GM12874 (cell line): ENCODE data around the gene TRAF3IP1.

Experiments used
- TF ChIP-seq, protein P1 (sequence below): IDR thresholded peaks from 2 replicates; pipeline ENCODE4 v1.5.1; 2011; ENCODE audit warnings: low read depth, mild to moderate bottlenecking, control low read depth, low read length, moderate library complexity; ENCODE audit not compliant: insufficient read depth

Gene TRAF3IP1

DNA sequence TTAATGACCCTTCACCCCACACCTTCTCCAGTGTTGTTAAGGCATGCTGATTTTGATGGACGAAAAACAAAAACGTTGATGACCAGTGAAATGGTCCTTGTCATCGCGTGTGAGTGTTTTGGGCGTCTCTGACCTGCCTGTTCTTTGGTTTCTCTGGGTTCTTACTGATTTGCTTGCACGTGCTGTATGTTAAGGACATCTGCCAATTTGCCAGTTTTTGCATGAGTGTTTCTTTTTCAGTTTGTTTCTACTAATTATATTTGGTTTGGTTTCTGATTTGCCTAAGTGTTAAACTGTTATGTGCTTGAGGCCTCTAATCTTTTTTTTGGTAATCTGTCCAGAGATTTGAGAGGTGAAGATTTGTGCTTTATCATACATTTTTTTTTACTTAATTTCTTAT is 14.6 kb downstream of the TRAF3IP1 start:
- TF ChIP-seq, protein P1, sequence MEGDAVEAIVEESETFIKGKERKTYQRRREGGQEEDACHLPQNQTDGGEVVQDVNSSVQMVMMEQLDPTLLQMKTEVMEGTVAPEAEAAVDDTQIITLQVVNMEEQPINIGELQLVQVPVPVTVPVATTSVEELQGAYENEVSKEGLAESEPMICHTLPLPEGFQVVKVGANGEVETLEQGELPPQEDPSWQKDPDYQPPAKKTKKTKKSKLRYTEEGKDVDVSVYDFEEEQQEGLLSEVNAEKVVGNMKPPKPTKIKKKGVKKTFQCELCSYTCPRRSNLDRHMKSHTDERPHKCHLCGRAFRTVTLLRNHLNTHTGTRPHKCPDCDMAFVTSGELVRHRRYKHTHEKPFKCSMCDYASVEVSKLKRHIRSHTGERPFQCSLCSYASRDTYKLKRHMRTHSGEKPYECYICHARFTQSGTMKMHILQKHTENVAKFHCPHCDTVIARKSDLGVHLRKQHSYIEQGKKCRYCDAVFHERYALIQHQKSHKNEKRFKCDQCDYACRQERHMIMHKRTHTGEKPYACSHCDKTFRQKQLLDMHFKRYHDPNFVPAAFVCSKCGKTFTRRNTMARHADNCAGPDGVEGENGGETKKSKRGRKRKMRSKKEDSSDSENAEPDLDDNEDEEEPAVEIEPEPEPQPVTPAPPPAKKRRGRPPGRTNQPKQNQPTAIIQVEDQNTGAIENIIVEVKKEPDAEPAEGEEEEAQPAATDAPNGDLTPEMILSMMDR: no peak

DNA sequence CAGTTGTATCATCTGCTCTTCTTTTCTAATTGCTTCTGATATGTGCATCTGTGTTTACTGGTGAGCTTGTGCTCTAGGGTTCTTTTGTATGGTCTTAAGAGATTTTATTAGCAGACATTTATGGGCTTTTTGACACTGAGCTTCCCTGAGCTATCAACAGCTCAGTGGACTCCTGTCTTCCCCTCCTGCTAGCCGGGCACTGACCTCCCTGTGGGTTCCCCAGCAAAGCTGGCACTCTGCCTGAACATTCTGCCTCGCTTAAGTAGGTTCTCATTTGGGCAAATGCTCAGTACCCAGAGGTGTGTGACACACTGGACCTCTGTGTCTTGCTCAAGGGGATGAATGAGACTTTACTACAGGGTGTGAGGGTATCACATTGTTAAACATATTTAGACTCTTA is 15.8 kb downstream of the TRAF3IP1 start:
- TF ChIP-seq, protein P1: no peak

DNA sequence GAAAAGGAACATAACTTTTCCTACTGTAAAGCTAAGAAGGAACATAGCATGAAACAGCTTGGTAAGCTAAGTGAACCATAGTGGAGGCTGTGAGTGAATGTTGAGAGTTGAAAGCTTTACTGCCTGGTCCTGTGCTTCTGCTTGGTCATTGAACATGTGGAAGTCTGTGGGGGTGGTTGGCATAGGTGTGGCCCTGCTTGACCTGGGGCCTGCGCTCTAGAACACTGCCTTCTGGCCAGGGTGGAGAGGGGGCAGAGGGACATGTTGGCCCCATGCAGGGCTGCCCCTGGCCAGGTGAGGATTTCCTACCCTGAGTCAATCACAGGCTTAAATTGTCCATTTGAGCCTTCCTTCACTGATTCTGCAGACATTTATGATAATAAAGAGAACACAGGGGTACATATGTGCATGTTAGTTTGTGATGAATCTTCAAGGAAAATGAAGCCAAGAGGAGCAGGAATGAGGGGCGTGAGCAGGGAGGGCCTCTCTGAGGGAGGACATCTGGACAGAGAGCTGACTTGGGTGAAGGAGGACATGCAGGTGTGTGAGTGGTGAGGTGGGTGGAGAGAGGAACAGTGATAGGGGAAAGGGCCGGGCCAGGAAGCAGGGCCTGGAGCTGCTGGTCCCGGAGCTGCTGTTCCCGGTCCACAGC is 16.6 kb downstream of the TRAF3IP1 start:
- TF ChIP-seq, protein P1: no peak

DNA sequence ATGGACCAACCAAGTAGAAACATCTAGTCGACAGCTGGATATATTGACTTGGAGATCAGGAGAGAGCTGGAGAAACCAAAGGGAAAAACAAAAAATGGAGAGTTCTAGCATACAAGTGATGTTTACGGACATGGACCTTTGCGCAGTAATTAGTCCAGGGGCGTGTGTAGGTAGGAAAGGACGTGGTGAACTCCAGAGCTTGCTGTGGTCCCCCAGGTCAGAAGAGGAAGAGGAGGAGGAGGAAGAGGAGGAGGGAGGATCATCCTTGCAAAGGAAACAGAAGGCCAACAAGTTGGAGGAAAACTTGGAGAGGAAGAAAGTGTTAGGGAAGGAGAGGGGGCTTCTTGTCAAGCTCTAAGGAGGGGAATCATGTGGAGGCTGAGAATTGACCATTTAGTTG is 17.5 kb downstream of the TRAF3IP1 start:
- TF ChIP-seq, protein P1: no peak

DNA sequence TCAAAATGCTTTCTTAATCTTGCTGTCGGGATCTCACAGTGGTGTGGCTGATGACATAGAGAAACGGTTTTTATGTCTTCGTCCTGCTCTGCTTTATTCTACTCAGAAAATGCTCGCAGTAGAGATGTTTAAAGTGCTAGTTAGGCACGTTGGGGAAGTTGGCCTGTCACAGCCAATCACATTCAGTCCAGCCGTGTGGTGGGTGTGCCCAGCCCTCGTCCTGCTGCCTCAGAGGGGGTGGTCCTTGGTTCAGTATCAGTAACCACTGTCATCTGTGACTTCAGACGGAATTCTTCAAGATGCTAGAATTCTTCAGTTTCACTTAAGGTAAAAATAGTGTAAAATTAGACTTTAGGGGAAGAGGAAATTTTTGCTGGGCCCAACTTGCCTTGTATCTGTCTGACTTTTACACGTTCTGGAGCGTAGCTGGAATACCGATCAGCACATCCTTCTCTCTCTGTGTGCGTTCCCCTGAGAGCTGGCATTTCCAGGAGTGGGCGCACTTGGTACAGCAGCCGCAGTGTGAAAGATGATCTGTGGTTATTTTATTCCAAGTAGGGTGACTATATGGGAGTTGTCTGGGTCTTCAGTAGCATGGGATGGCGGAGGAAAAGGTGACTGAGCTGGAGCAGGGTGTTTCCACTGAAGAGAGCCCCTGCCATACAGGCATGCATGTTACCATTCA is 18.5 kb downstream of the TRAF3IP1 start:
- TF ChIP-seq, protein P1: no peak

DNA sequence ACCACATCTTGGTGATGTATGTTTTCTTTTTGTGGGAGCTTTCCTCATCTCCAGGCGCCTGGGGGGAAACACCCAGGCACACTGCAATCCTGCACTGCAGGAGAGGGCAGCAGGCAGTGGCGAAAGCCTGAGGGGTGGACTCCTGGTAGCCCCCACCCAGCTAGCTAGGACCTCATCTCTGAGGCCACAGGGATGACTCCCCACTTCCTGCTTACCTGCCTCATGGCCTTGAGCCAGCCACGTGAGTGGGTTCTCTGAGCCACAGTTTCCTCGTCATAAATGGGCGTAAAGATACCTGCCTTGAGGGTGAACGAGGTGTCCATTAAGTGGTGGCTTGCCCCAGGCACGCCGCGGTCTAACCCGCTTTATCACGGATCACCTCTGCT is 19.1 kb downstream of the TRAF3IP1 start:
- TF ChIP-seq, protein P1: no peak

DNA sequence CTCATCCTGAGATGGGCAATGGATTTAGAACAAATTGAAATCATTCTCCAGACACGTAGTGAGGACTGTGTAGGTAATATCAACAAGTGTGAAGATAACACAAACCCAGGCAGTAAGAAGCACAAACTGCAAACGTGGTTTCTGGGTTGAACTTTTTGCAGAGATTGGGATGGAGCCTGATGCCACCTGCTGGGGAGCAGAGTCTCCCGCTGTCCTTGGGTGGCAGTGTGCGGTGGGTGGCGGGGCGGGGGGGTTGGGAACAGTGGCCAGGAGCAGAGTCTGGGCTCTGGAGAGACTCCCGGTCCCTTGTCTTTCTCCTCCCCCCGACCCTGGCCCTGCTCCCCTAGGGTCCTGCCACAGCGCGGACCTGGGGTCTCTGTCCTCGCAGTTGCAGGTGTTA is 19.5 kb downstream of the TRAF3IP1 start:
- TF ChIP-seq, protein P1: no peak
